H1 (cell line): ENCODE measurements around the gene KLHL29. TPM values are rescaled to one million over a fixed set of nuclear protein-coding genes. Genes with fewer than 3 reads are reported as not detected.

Experiments
- CBX5 ChIP-seq: fragments of 300-800, 300-1000 bp; sonication (generic); IDR thresholded peaks from 2 replicates; pipeline ENCODE4 v1.7.1; 2016; ENCODE audit warnings: antibody characterized with exemption, low read length, low read depth
- CBX8 ChIP-seq: fragments of 300-800, 300-1000 bp; sonication (generic); IDR thresholded peaks from 2 replicates; pipeline ENCODE4 v1.7.1; 2016; ENCODE audit warnings: low read depth, low read length, borderline replicate concordance
- CHD1 ChIP-seq: IDR thresholded peaks from 2 replicates; pipeline ENCODE4 v1.6.1; 2012; ENCODE audit warnings: low read depth, low read length, improper control_type of control experiment
- CTCF ChIP-seq, 3 experiments: IDR thresholded peaks; 1 replicate in 2 of 3; 2 replicates in 1 of 3; pipeline versions ENCODE4 v1.5.1 to v1.6.1; 2011; ENCODE audit warnings: low read length in 3 of 3, mild to moderate bottlenecking in 3 of 3, inconsistent platforms in 2 of 3, low read depth in 1 of 3, moderate library complexity in 1 of 3; ENCODE audit not compliant: insufficient read depth in 1 of 3; ENCODE audit errors: control extremely low read depth in 1 of 3
- EP300 ChIP-seq, 2 experiments: IDR thresholded peaks; 1 replicate in 1 of 2; 2 replicates in 1 of 2; pipeline ENCODE4 v1.6.1; 2011 to 2012; ENCODE audit warnings: low read depth in 2 of 2, low read length in 2 of 2, mild to moderate bottlenecking in 2 of 2, borderline replicate concordance in 1 of 2, inconsistent platforms in 1 of 2, moderate library complexity in 1 of 2
- EZH2 ChIP-seq: fragments of 200-600 bp; sonication (generic); IDR thresholded peaks from 2 replicates; pipeline ENCODE4 v1.7.1; 2012; ENCODE audit warnings: low read depth, mild to moderate bottlenecking, moderate library complexity, low read length, inconsistent platforms; ENCODE audit not compliant: severe bottlenecking
- FOSL1 ChIP-seq: IDR thresholded peaks from 2 replicates; pipeline ENCODE4 v1.6.1; 2011; ENCODE audit warnings: mild to moderate bottlenecking, low read depth, low read length, moderate library complexity; ENCODE audit not compliant: insufficient read depth
- GABPA ChIP-seq: IDR thresholded peaks from 2 replicates; pipeline ENCODE4 v1.6.1; 2011; ENCODE audit warnings: mild to moderate bottlenecking, low read length, moderate library complexity, borderline replicate concordance; ENCODE audit not compliant: insufficient read depth
- JUN ChIP-seq: IDR thresholded peaks from 2 replicates; pipeline ENCODE4 v1.6.1; 2011; ENCODE audit warnings: low read depth, mild to moderate bottlenecking, improper control_type of control experiment, low read length
- KDM4A ChIP-seq: IDR thresholded peaks from one replicate; pipeline ENCODE4 v1.7.1; 2012; ENCODE audit warnings: low read depth, mild to moderate bottlenecking, moderate library complexity, low read length, inconsistent platforms; ENCODE audit not compliant: severe bottlenecking
- KDM5A ChIP-seq: fragments of 200-600 bp; IDR thresholded peaks from 2 replicates; pipeline ENCODE4 v1.7.1; 2012; ENCODE audit warnings: mild to moderate bottlenecking, low read length, inconsistent platforms, mixed read lengths
- POLR2AphosphoS5 ChIP-seq: IDR thresholded peaks from 2 replicates; pipeline ENCODE4 v1.6.1; 2011; ENCODE audit warnings: low read depth, low read length
- POU5F1 ChIP-seq: IDR thresholded peaks from 2 replicates; pipeline ENCODE4 v1.6.1; 2011; ENCODE audit warnings: low read depth, mild to moderate bottlenecking, low read length, moderate library complexity
- RBBP5 ChIP-seq: IDR thresholded peaks from 2 replicates; pipeline ENCODE4 v1.7.1; 2012; ENCODE audit warnings: low read depth, mild to moderate bottlenecking, inconsistent platforms, low read length, moderate library complexity, borderline replicate concordance
- SAP30 ChIP-seq: fragments of 300-600 bp; sonication (generic); IDR thresholded peaks from 2 replicates; pipeline ENCODE4 v1.7.1; 2012; ENCODE audit warnings: low read length, moderate library complexity, mild to moderate bottlenecking, inconsistent platforms; ENCODE audit not compliant: insufficient read depth, insufficient replicate concordance
- SIRT6 ChIP-seq: IDR thresholded peaks from one replicate; pipeline ENCODE4 v1.7.1; 2012; ENCODE audit warnings: low read length, inconsistent platforms
- SUZ12 ChIP-seq: fragments of 200-600 bp; sonication (generic); IDR thresholded peaks from 2 replicates; pipeline ENCODE4 v1.6.1; 2012; ENCODE audit warnings: mild to moderate bottlenecking, inconsistent platforms, low read length, moderate library complexity, mixed read lengths
- TAF1 ChIP-seq: IDR thresholded peaks from 2 replicates; pipeline ENCODE4 v1.6.1; 2011; ENCODE audit warnings: mild to moderate bottlenecking, low read depth, low read length
- ZNF274 ChIP-seq: IDR thresholded peaks from 2 replicates; pipeline ENCODE4 v1.7.0; 2012; ENCODE audit warnings: low read length, borderline replicate concordance; ENCODE audit errors: extremely low read depth
- polyA plus RNA-seq, 7 experiments: library from polyadenylated mRNA; depleted of rRNA in 3 of 7; stranded (reverse) in 5 of 7; unstranded in 2 of 7; fragments of >200 nt in 5 of 7; fragments of 200-250 nt in 2 of 7; gene quantifications; 1 replicate in 5 of 7; 2 replicates in 1 of 7; 4 replicates in 1 of 7; pipeline versions ENCODE4 v1.2.1 to v1.2.3, GENCODE V29; 2011 to 2013; ENCODE audit warnings: missing spikeins in 2 of 7, mixed read lengths in 2 of 7
- total RNA-seq: library from RNA; stranded (reverse); fragmentation: NEBNext Ultra II Directional; extraction: Animal tissue kit (Norgen Biotek cat#: 25700); gene quantifications from 2 replicates; pipeline ENCODE4 v1.2.1, GENCODE V29; 2021
- TF ChIP-seq, protein P1 (sequence below): IDR thresholded peaks from 2 replicates; pipeline ENCODE4 v1.6.1; 2012; ENCODE audit warnings: inconsistent platforms

KLHL29 gene
- total and polyA plus RNA-seq, 2 of the 8 experiments (the other 6 are each of a cell fraction or from before 2014, with no cell fraction given), result 1.1 to 4.7 TPM

GRCh38 chr2:23662941-23663920, 278.3 kb downstream of the KLHL29 start (continued):
- TF ChIP-seq POU5F1 (no peak), SIRT6 (no peak), KDM5A (no peak), POLR2AphosphoS5 (no peak), CHD1 (no peak), ZNF274 (no peak), FOSL1 (no peak), GABPA (no peak), EP300 (IDR thresholded peaks at IDR 0.05; ENCODE audit: borderline replicate concordance in 1 of 2, low read depth in 2 of 2, low read length in 2 of 2) (no peak), JUN (no peak), TAF1 (no peak), SUZ12 (no peak), SAP30 (no peak), CTCF (IDR thresholded peaks at IDR 0.05; ENCODE audit: control extremely low read depth in 1 of 3, insufficient read depth in 1 of 3, low read depth in 1 of 3, low read length in 3 of 3) (no peak), RBBP5 (no peak), CBX8 (no peak), EZH2 (no peak), KDM4A (peak; percentile 33), CBX5 (no peak)
- TF ChIP-seq, protein P1, sequence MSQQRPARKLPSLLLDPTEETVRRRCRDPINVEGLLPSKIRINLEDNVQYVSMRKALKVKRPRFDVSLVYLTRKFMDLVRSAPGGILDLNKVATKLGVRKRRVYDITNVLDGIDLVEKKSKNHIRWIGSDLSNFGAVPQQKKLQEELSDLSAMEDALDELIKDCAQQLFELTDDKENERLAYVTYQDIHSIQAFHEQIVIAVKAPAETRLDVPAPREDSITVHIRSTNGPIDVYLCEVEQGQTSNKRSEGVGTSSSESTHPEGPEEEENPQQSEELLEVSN, result peak; percentile 46; the same call in 1 of the 2 replicates
